ENCODE measurements around the gene RRAS2. TPM values are rescaled to one million over a fixed set of nuclear protein-coding genes. Genes with fewer than 3 reads are reported as not detected.
"Not testable (repeated sequence)": the region's sequence is repeated elsewhere in the genome, so short reads cannot be mapped to it uniquely, and the experiment has no call there.

The RRAS2 gene
- total RNA-seq, 1 donor from 2014 or later, result 24.4 TPM

- no peak for ATAC-seq
Observed at GRCh38 chr11:14306481-14306880, 52.5 kb downstream of the RRAS2 start.

DNA sequence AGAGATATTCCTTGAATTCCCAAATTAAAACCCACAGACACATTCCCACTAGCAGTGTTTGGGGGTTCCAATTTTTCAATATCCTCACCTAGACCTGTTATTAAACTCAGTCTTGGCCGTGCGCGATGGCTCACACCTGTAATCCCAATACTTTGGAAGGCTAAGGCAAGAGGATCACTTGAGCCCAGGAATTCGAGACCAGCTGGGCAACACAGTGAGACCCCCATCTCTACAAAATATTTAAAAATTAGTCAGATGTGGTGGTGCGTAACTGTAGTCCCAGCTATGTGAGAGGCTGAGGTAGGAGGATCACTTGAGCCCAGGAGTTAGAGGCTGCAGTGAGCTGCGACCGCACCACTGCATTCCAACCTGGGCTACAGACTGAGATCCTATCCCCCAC lies 53.3 kb downstream of the RRAS2 start:
- no peak for ATAC-seq

DNA sequence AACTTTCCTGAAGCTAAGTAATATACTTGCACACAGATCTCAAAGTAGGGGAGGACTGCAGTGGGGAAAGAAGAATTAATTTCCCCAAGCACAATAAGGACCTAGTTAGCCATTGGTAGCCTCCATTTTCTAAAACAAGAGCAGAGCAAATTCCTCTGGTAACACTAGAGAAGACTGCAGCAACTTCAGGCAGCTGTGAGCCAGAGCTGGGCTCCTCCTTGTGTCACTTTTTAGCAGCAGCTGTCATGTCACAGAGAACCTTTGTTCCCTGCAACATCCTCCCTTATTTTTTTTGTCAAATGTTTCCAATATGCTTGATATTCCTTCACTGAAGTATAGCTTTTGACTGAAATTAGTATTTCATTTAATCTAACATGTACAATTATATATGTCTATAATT lies 54.4 kb downstream of the RRAS2 start:
- ATAC-seq, result no peak

DNA sequence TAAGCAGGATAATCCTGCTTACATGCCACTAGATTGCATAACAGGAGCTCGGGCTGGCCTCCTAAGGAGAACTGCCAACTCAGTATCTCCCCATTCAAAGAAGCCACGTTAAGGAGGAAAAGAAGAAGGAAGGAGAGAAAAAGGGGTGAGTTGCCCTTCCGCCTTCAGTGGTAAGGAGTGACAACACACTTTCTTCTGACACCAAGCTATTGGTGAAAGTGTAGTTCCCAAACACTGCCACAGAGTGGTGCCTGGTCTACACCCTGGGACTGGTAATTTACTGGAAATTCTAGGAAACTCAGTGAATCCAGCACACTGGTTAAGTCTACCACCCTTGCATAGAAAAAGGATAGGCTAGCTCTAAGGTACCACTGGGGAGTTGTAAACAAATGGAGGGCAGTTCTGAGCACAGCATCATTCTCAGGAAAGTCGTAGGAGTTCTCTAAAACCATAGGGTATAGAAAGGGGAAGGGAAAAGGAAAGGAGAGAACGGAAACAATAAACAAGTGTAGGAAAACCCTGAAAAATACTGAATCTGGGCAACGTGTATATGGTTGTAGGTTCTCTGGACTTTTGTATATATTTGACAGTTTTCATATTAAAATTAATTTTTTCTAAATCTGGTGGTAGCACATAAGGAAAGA lies 58.2 kb downstream of the RRAS2 start:
- peak; percentile 92 for ATAC-seq

DNA sequence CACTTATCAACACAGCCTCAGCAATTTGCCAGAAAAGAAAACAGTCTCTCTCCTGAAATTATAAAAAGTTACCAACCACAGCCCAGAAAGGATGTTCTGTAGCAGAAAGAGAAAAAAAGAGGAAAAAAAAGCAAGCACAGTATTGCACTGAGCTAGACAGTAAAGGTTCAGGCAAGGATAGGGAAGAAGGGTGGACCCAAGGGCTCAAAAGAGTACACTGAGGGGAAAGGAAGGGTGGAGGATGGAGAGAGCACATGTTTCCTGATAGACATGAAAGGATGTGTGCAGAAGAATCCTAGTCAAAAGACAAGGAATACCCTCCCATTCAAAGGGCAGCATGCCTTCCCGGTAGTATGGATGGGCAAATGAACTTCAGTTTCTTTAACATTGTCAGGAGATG lies 59.1 kb downstream of the RRAS2 start:
- no peak for ATAC-seq

- ATAC-seq, result no peak
Observed at GRCh38 chr11:14290422-14290821, 68.6 kb downstream of the RRAS2 start.

GRCh38 chr11:14288189-14288935 lies 70.6 kb downstream of the RRAS2 start:
- peak; percentile 42 for ATAC-seq

GRCh38 chr11:14278869-14279268 lies 80.1 kb downstream of the RRAS2 start:
- ATAC-seq, result not testable (repeated sequence)

DNA sequence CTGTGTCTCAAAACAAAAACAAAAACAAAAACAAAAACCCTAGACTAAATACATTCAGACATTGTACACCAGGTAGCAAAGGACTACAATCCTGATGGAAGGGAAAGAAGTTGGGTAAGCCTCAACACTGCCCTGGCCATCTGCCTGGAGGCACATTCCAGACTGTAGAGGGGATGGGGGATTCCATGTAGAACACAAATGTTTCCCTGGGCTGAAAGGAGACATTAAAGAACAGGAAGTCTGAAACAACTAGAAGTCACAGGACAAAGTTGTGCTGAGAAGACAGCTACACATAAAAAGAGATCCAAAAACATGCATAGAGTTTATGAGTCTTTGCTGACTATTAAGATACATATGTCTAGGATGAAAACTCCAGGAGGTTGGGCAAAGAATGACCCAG lies 83.9 kb downstream of the RRAS2 start:
- no peak for ATAC-seq

- no peak for ATAC-seq
Observed at GRCh38 chr11:14273895-14274294, 85.1 kb downstream of the RRAS2 start.

- no peak for ATAC-seq
Observed at GRCh38 chr11:14270690-14271542, 88.1 kb downstream of the RRAS2 start.

GRCh38 chr11:14269692-14270573 lies 89.0 kb downstream of the RRAS2 start:
- ATAC-seq, result no peak

- ATAC-seq, result no peak
Observed at GRCh38 chr11:14267861-14268635, 90.9 kb downstream of the RRAS2 start.

- ATAC-seq, result no peak
Observed at GRCh38 chr11:14266622-14267021, 92.4 kb downstream of the RRAS2 start.

- ATAC-seq, result no peak
Observed at GRCh38 chr11:14264966-14265365, 94.0 kb downstream of the RRAS2 start.

DNA sequence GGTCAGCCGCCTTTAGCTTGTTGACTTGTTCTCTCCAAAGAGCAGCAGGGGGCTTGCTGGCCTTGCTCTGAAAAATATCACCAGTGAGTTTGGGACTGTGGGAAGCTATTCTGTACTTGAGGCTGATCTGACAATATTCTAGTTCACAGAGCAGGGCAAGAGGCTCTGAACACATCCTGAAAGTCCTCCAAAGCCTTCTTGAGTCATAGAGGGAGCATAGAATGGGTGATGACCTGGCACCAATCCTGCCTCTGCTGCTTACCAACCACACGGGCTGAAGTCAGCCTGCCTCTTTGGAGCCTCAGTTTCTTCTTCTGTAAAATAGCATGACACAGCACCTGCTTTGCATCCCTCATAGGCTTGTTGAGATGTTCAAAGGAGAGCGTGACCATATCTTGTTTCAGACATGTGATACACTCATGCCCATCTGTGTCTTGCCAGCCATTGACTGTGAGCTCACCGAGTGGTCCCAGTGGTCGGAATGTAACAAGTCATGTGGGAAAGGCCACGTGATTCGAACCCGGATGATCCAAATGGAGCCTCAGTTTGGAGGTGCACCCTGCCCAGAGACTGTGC lies 96.6 kb downstream of the RRAS2 start:
- no peak for ATAC-seq

GRCh38 chr11:14261066-14261465 lies 97.9 kb downstream of the RRAS2 start:
- no peak for ATAC-seq

DNA sequence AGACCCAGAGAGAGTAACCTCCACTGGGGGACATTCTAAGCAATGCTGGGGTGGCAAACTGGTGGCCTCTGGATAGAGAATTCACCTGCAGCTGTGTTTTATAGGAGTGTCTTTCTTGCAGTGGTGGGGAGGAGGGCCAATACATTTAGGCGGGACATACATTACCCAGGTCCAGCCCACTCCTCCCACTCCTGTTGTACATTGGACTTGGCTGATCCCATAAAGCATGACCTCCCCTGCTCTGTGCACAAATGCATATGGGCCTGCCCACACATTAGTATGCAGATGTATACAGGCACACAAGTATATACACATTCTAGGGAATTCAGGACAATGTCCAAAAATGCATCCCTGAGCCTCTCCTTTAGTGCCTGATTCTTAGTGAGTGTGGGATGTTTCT lies 99.1 kb downstream of the RRAS2 start:
- peak; percentile 16 for ATAC-seq

GRCh38 chr11:14259186-14259784 lies 99.7 kb downstream of the RRAS2 start:
- peak; percentile 13 for ATAC-seq

- ATAC-seq, result peak; percentile 8
Observed at GRCh38 chr11:14258221-14258935, 100.6 kb downstream of the RRAS2 start.
